ENCODE data around the gene OTOP2. TPM values are rescaled to one million over a fixed set of nuclear protein-coding genes. Genes with fewer than 3 reads are reported as not detected.

OTOP2 gene
- total and polyA plus RNA-seq, 9 of the 15 experiments (the other 6 are each of a cell fraction or from before 2014, with no cell fraction given) = 0.04 to 0.36 (median 0.14) TPM; not detected in 1

DNA sequence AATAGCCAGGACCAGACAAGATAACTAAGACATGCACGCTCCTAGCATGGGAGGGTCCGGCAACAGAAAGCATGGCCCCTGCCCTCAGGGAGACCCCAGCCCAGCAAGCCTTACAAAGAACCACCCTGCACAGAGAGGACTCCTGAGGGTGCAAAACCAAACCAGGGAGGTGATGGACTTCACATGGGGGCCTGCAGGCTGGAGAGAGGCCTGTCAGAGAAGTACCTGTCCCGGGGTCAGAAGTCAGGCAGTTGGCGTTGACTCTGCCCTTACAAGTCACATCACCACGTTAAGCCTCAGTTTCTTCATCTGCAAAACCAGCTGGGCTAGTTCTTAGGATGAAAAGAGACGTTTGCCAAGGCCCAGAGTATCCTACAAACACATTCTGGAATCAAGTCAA, 4.7 kb downstream of the OTOP2 start:
- Histone ChIP-seq H3K79me2 (ENCODE audit: control insufficient read depth, insufficient read depth, low read length) (no peaks in the 10 kb centered on the region), H3K4me3 (no peak overlapping the region), H3K4me1 (replicated peaks in 1 of 2; ENCODE audit: control insufficient read depth in 2 of 2, insufficient read depth in 2 of 2, low read length in 2 of 2) (peaks cover 21 to 27% of the 10 kb centered on the region in 2 experiments), H2AFZ (ENCODE audit: low read depth, low read length) (no peak overlapping the region), H3K9ac (ENCODE audit: insufficient read depth in 1 of 2, low read depth in 2 of 2, low read length in 2 of 2) (no peak overlapping the region), H3K36me3 (ENCODE audit: control insufficient read depth, insufficient read depth, low read length) (no peaks in the 10 kb centered on the region), H3K27ac (ENCODE audit: extremely low read depth, low read depth, low read length) (no peak overlapping the region), H3K9me3 (replicated peaks; ENCODE audit: control insufficient read depth, insufficient read depth, low read depth, low read length) (no peaks in the 10 kb centered on the region), H3K4me2 (ENCODE audit: insufficient read depth, low read length) (no peak overlapping the region), H3K9me1 (ENCODE audit: control insufficient read depth, insufficient read depth, low read length) (no peaks in the 10 kb centered on the region), H4K20me1 (replicated peaks; ENCODE audit: control insufficient read depth, insufficient read depth, low read length) (no peaks in the 10 kb centered on the region), H3K27me3 (ENCODE audit: control insufficient read depth in 2 of 2, insufficient read depth in 2 of 2, low read length in 2 of 2) (peaks cover 9 to 28% of the 10 kb centered on the region in 2 experiments; a peak in 4 of 5 replicates)
- ATAC-seq (no peak), DNase-seq (ENCODE audit: extremely low read depth in 1 of 4, low spot score in 3 of 4) (no peak), FAIRE-seq (no peak)
- in situ Hi-C loops (cut with MboI) = no loop called here
- intact Hi-C loops (cut with micrococcal nuclease) = loop anchor here (10.0 kb wide), 1 partner anchor 76 kb away; no protein-coding TSS in a partner anchor
- no TSS peak for BruUV-seq (replicated peaks)
- WGBS (ENCODE audit: insufficient coverage, low coverage, missing lambda C conversion rate) = 36% methylated on average over 6 of the region's 6 CpGs
- CTCF ChIA-PET (ENCODE audit: low intra/inter-chr PET ratio) = no interaction called here
- POLR2A ChIA-PET = interaction anchor here (0.6 kb wide), 1 partner anchor 10 kb away, joined by 3 read pairs; no protein-coding TSS in a partner anchor
- TF ChIP-seq BMI1 (IDR thresholded peaks at IDR 0.05; ENCODE audit: low read length) = no peak
- no peak for TF ChIP-seq ETS2 (tag; IDR thresholded peaks at IDR 0.05; ENCODE audit: borderline replicate concordance, poor library complexity, severe bottlenecking)
- TF ChIP-seq, protein P1, sequence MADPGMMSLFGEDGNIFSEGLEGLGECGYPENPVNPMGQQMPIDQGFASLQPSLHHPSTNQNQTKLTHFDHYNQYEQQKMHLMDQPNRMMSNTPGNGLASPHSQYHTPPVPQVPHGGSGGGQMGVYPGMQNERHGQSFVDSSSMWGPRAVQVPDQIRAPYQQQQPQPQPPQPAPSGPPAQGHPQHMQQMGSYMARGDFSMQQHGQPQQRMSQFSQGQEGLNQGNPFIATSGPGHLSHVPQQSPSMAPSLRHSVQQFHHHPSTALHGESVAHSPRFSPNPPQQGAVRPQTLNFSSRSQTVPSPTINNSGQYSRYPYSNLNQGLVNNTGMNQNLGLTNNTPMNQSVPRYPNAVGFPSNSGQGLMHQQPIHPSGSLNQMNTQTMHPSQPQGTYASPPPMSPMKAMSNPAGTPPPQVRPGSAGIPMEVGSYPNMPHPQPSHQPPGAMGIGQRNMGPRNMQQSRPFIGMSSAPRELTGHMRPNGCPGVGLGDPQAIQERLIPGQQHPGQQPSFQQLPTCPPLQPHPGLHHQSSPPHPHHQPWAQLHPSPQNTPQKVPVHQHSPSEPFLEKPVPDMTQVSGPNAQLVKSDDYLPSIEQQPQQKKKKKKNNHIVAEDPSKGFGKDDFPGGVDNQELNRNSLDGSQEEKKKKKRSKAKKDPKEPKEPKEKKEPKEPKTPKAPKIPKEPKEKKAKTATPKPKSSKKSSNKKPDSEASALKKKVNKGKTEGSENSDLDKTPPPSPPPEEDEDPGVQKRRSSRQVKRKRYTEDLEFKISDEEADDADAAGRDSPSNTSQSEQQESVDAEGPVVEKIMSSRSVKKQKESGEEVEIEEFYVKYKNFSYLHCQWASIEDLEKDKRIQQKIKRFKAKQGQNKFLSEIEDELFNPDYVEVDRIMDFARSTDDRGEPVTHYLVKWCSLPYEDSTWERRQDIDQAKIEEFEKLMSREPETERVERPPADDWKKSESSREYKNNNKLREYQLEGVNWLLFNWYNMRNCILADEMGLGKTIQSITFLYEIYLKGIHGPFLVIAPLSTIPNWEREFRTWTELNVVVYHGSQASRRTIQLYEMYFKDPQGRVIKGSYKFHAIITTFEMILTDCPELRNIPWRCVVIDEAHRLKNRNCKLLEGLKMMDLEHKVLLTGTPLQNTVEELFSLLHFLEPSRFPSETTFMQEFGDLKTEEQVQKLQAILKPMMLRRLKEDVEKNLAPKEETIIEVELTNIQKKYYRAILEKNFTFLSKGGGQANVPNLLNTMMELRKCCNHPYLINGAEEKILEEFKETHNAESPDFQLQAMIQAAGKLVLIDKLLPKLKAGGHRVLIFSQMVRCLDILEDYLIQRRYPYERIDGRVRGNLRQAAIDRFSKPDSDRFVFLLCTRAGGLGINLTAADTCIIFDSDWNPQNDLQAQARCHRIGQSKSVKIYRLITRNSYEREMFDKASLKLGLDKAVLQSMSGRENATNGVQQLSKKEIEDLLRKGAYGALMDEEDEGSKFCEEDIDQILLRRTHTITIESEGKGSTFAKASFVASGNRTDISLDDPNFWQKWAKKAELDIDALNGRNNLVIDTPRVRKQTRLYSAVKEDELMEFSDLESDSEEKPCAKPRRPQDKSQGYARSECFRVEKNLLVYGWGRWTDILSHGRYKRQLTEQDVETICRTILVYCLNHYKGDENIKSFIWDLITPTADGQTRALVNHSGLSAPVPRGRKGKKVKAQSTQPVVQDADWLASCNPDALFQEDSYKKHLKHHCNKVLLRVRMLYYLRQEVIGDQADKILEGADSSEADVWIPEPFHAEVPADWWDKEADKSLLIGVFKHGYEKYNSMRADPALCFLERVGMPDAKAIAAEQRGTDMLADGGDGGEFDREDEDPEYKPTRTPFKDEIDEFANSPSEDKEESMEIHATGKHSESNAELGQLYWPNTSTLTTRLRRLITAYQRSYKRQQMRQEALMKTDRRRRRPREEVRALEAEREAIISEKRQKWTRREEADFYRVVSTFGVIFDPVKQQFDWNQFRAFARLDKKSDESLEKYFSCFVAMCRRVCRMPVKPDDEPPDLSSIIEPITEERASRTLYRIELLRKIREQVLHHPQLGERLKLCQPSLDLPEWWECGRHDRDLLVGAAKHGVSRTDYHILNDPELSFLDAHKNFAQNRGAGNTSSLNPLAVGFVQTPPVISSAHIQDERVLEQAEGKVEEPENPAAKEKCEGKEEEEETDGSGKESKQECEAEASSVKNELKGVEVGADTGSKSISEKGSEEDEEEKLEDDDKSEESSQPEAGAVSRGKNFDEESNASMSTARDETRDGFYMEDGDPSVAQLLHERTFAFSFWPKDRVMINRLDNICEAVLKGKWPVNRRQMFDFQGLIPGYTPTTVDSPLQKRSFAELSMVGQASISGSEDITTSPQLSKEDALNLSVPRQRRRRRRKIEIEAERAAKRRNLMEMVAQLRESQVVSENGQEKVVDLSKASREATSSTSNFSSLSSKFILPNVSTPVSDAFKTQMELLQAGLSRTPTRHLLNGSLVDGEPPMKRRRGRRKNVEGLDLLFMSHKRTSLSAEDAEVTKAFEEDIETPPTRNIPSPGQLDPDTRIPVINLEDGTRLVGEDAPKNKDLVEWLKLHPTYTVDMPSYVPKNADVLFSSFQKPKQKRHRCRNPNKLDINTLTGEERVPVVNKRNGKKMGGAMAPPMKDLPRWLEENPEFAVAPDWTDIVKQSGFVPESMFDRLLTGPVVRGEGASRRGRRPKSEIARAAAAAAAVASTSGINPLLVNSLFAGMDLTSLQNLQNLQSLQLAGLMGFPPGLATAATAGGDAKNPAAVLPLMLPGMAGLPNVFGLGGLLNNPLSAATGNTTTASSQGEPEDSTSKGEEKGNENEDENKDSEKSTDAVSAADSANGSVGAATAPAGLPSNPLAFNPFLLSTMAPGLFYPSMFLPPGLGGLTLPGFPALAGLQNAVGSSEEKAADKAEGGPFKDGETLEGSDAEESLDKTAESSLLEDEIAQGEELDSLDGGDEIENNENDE (IDR thresholded peaks at IDR 0.05; ENCODE audit: low read depth, low read length) = no peak
- TF ChIP-seq SMARCE1 (IDR thresholded peaks at IDR 0.05) = no peak
- TF ChIP-seq SMARCC2 (IDR thresholded peaks at IDR 0.05; ENCODE audit: low read depth) = no peak
- TF ChIP-seq ZZZ3 (IDR thresholded peaks at IDR 0.05) = no peak
- TF ChIP-seq, protein P2, sequence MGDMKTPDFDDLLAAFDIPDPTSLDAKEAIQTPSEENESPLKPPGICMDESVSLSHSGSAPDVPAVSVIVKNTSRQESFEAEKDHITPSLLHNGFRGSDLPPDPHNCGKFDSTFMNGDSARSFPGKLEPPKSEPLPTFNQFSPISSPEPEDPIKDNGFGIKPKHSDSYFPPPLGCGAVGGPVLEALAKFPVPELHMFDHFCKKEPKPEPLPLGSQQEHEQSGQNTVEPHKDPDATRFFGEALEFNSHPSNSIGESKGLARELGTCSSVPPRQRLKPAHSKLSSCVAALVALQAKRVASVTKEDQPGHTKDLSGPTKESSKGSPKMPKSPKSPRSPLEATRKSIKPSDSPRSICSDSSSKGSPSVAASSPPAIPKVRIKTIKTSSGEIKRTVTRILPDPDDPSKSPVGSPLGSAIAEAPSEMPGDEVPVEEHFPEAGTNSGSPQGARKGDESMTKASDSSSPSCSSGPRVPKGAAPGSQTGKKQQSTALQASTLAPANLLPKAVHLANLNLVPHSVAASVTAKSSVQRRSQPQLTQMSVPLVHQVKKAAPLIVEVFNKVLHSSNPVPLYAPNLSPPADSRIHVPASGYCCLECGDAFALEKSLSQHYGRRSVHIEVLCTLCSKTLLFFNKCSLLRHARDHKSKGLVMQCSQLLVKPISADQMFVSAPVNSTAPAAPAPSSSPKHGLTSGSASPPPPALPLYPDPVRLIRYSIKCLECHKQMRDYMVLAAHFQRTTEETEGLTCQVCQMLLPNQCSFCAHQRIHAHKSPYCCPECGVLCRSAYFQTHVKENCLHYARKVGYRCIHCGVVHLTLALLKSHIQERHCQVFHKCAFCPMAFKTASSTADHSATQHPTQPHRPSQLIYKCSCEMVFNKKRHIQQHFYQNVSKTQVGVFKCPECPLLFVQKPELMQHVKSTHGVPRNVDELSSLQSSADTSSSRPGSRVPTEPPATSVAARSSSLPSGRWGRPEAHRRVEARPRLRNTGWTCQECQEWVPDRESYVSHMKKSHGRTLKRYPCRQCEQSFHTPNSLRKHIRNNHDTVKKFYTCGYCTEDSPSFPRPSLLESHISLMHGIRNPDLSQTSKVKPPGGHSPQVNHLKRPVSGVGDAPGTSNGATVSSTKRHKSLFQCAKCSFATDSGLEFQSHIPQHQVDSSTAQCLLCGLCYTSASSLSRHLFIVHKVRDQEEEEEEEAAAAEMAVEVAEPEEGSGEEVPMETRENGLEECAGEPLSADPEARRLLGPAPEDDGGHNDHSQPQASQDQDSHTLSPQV (IDR thresholded peaks at IDR 0.05) = no peak
